K562 (cell line): ENCODE results near the gene KCNN4. TPM values are rescaled to one million over a fixed set of nuclear protein-coding genes. Genes with fewer than 3 reads are reported as not detected.

ENCODE experiments used
- BHLHE40 ChIP-seq: IDR thresholded peaks from 2 replicates; pipeline ENCODE4 v1.6.1; 2011; ENCODE audit warnings: low read length, improper control_type of control experiment
- CREM ChIP-seq: IDR thresholded peaks from 2 replicates; pipeline ENCODE4 v1.6.1; 2014; ENCODE audit warnings: antibody characterized with exemption, low read depth
- ESRRA ChIP-seq: fragments of 450-650 bp; IDR thresholded peaks from 2 replicates; pipeline ENCODE4 v1.6.1; 2014; ENCODE audit warnings: low read depth, mild to moderate bottlenecking, moderate library complexity, borderline replicate concordance
- GATA2 ChIP-seq: sonication (generic); formaldehyde crosslinking; IDR thresholded peaks from 2 replicates; pipeline ENCODE4 v1.4.0; 2020; ENCODE audit warnings: mild to moderate bottlenecking, missing genetic modification reagents
- KLF10 ChIP-seq: fragments of 250-450 bp; sonication (Bioruptor Pico); IDR thresholded peaks from 2 replicates; pipeline ENCODE4 v1.6.1; 2021; ENCODE audit warnings: matching md5 sums
- KLF13 ChIP-seq: fragments of 450-650 bp; IDR thresholded peaks from 2 replicates; pipeline ENCODE4 v1.6.1; 2016; ENCODE audit warnings: missing genetic modification characterization, low read depth, mild to moderate bottlenecking, missing compliant biosample characterization, moderate library complexity, borderline replicate concordance
- L3MBTL2 ChIP-seq: fragments of 450-650 bp; IDR thresholded peaks from 2 replicates; pipeline ENCODE4 v1.6.1; 2016; ENCODE audit warnings: mild to moderate bottlenecking, moderate library complexity
- NFIX ChIP-seq: fragments of 250-450 bp; sonication (Bioruptor Pico); IDR thresholded peaks from 2 replicates; pipeline ENCODE4 v1.4.0; 2020; ENCODE audit warnings: low read depth, mild to moderate bottlenecking, moderate library complexity
- SMARCE1 ChIP-seq: fragments of 450-650 bp; IDR thresholded peaks from 2 replicates; pipeline ENCODE4 v1.7.1; 2016; ENCODE audit warnings: mild to moderate bottlenecking
- TBL1XR1 ChIP-seq, 2 experiments: IDR thresholded peaks; 2 replicates each; pipeline ENCODE4 v1.6.1; 2012; ENCODE audit warnings: improper control_type of control experiment in 2 of 2, low read length in 2 of 2, mild to moderate bottlenecking in 1 of 2
- TCF3 ChIP-seq: sonication (generic); formaldehyde crosslinking; IDR thresholded peaks from 2 replicates; pipeline ENCODE4 v1.4.0; 2020; ENCODE audit warnings: mild to moderate bottlenecking, missing genetic modification reagents
- TSC22D4 ChIP-seq: fragments of 450-650 bp; IDR thresholded peaks from 2 replicates; pipeline ENCODE4 v1.6.1; 2016; ENCODE audit warnings: missing genetic modification characterization, missing biosample characterization, control low read depth
- ZBTB1 ChIP-seq: sonication (generic); formaldehyde crosslinking; IDR thresholded peaks from 2 replicates; pipeline ENCODE4 v1.8.1; 2023; ENCODE audit warnings: missing genetic modification reagents, low read depth, mild to moderate bottlenecking, borderline replicate concordance
- ZBTB11 ChIP-seq, 3 experiments: fragments of 200-800 bp in 1 of 3; fragments of 250-450 bp in 1 of 3; fragments of 450-650 bp in 1 of 3; sonication (Bioruptor Pico) in 1 of 3; sonication (Bioruptor generic) in 1 of 3; formaldehyde crosslinking in 1 of 3; IDR thresholded peaks; 2 replicates each; pipeline versions ENCODE4 v1.6.1 to v1.8.0; 2016 to 2022; ENCODE audit warnings: mild to moderate bottlenecking in 2 of 3, missing genetic modification characterization in 2 of 3, missing compliant biosample characterization in 1 of 3, moderate library complexity in 1 of 3
- ZBTB5 ChIP-seq: fragments of 450-650 bp; IDR thresholded peaks from 2 replicates; pipeline ENCODE4 v1.6.1; 2017; ENCODE audit warnings: antibody characterized with exemption
- ZNF134 ChIP-seq: fragments of 250-450 bp; sonication (Bioruptor Pico); conservative IDR thresholded peaks from 2 replicates; pipeline ENCODE4 v1.4.0; 2020
- ZNF174 ChIP-seq: fragments of 250-450 bp; sonication (Bioruptor Pico); IDR thresholded peaks from 2 replicates; pipeline ENCODE4 v1.4.0; 2020; ENCODE audit warnings: mild to moderate bottlenecking
- ZNF197 ChIP-seq: fragments of 200-800 bp; sonication (Bioruptor generic); IDR thresholded peaks from 2 replicates; pipeline ENCODE4 v1.6.1; 2016; ENCODE audit warnings: low read depth, missing genetic modification characterization, missing compliant biosample characterization
- ZNF584 ChIP-seq: fragments of 200-800 bp; sonication (Bioruptor generic); IDR thresholded peaks from 2 replicates; pipeline ENCODE4 v1.6.1; 2016; ENCODE audit warnings: low read depth, mild to moderate bottlenecking, missing genetic modification characterization, missing compliant biosample characterization
- polyA plus RNA-seq, 8 experiments: library from polyadenylated mRNA; depleted of rRNA in 4 of 8; stranded (reverse) in 5 of 8; unstranded in 3 of 8; fragments of >200 nt; fragmentation: Nextera tagmentation in 2 of 8; fragmentation: Illumina TruSeq in 1 of 8; extraction: Ambion mirVana in 2 of 8; extraction: Trizol in 1 of 8; gene quantifications; 2 replicates each; pipeline versions ENCODE4 v1.2.1 to v1.2.3, GENCODE V29; 2011 to 2014; ENCODE audit warnings: inconsistent platforms in 1 of 8, missing spikeins in 1 of 8
- total RNA-seq, 7 experiments: library from RNA; depleted of rRNA in 6 of 7; stranded (reverse); fragments of >200 nt in 6 of 7; fragmentation: Illumina TruSeq in 2 of 7; extraction: Trizol in 2 of 7; gene quantifications; 2 replicates each; pipeline versions ENCODE4 v1.2.1 to v1.2.3, GENCODE V29; 2011 to 2021; ENCODE audit warnings: low replicate concordance in 1 of 7

KCNN4 gene
- total and polyA plus RNA-seq, 9 of the 15 experiments (the other 6 are each of a cell fraction or from before 2014, with no cell fraction given): 0.53 to 37.7 (median 25.9) TPM

- no peak for TF ChIP-seq ZBTB5
- TF ChIP-seq ESRRA: no peak
- TF ChIP-seq TBL1XR1 (IDR thresholded peaks at IDR 0.05; ENCODE audit: low read length in 2 of 2): no peak
- TF ChIP-seq ZBTB1 (CRISPR knock-in tag): no peak
- TF ChIP-seq KLF13 (tag): no peak
- 0 out of 2 replicates have a peak, but pooled peaks have one; percentile 6 for TF ChIP-seq CREM
- TF ChIP-seq KLF10 (CRISPR knock-in tag): no peak
- TF ChIP-seq ZNF134 (CRISPR knock-in tag): no peak
- TF ChIP-seq TCF3 (CRISPR knock-in tag): no peak
- TF ChIP-seq GATA2 (CRISPR knock-in tag): no peak
- TF ChIP-seq ZNF174: no peak
- TF ChIP-seq BHLHE40: no peak
- TF ChIP-seq TSC22D4: no peak
- 0 out of 2 replicates have a peak, but pooled peaks have one; percentile 46 for TF ChIP-seq ZNF584 (CRISPR knock-in tag)
- TF ChIP-seq SMARCE1: peak; percentile 25; the same call in 1 of the 2 replicates
- TF ChIP-seq NFIX (CRISPR knock-in tag): no peak
- TF ChIP-seq L3MBTL2: no peak
- TF ChIP-seq ZNF197 (CRISPR knock-in tag): no peak
- TF ChIP-seq ZBTB11 (CRISPR knock-in tag; IDR thresholded peaks at IDR 0.05): peak in 1 of 3 experiments; percentile 42; a peak in 1 of 6 replicates
These were observed 3.5 kb downstream of the KCNN4 start (continued) for GRCh38 chr19:43777163-43777695.
